Nephron progenitor cell (in vitro differentiated cells): ENCODE data around the gene RUNX2.

Experiments used
- DNase-seq: peaks from one replicate; pipeline ENCODE4 v3.0.0; 2021
- H3K27ac Mint-ChIP-seq: 2 replicates; pipeline ENCODE4 v1.8.0; 2021; ENCODE audit warnings: mild to moderate bottlenecking, moderate library complexity, mixed read lengths
- H3K27me3 Mint-ChIP-seq: 2 replicates; pipeline ENCODE4 v1.8.0; 2021; ENCODE audit warnings: mild to moderate bottlenecking, low read depth, mixed read lengths; ENCODE audit not compliant: poor library complexity
- H3K36me3 Mint-ChIP-seq: 2 replicates; pipeline ENCODE4 v1.8.0; 2021; ENCODE audit warnings: low read depth, mixed read lengths
- H3K4me1 Mint-ChIP-seq: 2 replicates; pipeline ENCODE4 v1.8.0; 2021; ENCODE audit warnings: mixed read lengths
- H3K4me3 Mint-ChIP-seq: 2 replicates; pipeline ENCODE4 v1.8.0; 2021; ENCODE audit warnings: mild to moderate bottlenecking, moderate library complexity, mixed read lengths
- H3K9me3 Mint-ChIP-seq: 2 replicates; pipeline ENCODE4 v1.8.0; 2021; ENCODE audit warnings: mild to moderate bottlenecking, moderate library complexity, mixed read lengths
- CTCF ChIP-seq: fragments of 200-600 bp; sonication (generic); IDR thresholded peaks from 2 replicates; pipeline ENCODE4 v1.5.0; 2021; ENCODE audit warnings: antibody characterized with exemption

The RUNX2 gene

GRCh38 chr6:45496085-45496433, 167.9 kb downstream of the RUNX2 start:
- Mint-ChIP-seq H3K27ac (peak overlapping the region; percentile 6), H3K4me3 (no peak overlapping the region), H3K4me1 (peaks cover 30% of the 10 kb centered on the region), H3K9me3 (no peaks in the 10 kb centered on the region), H3K36me3 (no peaks in the 10 kb centered on the region), H3K27me3 (peaks cover 9% of the 10 kb centered on the region)
- no peak for DNase-seq
- TF ChIP-seq CTCF = no peak

- no peak for TF ChIP-seq CTCF
- Mint-ChIP-seq H3K27me3 (peaks cover 9% of the 10 kb centered on the region), H3K4me1 (peaks cover 41% of the 10 kb centered on the region), H3K9me3 (no peaks in the 10 kb centered on the region), H3K36me3 (no peaks in the 10 kb centered on the region), H3K4me3 (no peak overlapping the region), H3K27ac (no peak overlapping the region)
- DNase-seq = no peak
Measured at GRCh38 chr6:45498591-45498990, 170.5 kb downstream of the RUNX2 start.

GRCh38 chr6:45500924-45501816, 173.0 kb downstream of the RUNX2 start:
- peaks cover 6% of the 10 kb centered on the region for H3K27me3 Mint-ChIP-seq
- no peak for DNase-seq
- peak; percentile 46 for TF ChIP-seq CTCF
- H3K27ac Mint-ChIP-seq = no peak overlapping the region
- H3K36me3 Mint-ChIP-seq = no peaks in the 10 kb centered on the region
- H3K9me3 Mint-ChIP-seq = no peaks in the 10 kb centered on the region
- peaks cover 67% of the 10 kb centered on the region for H3K4me1 Mint-ChIP-seq
- no peak overlapping the region for H3K4me3 Mint-ChIP-seq

- no peaks in the 10 kb centered on the region for H3K9me3 Mint-ChIP-seq
- no peak for TF ChIP-seq CTCF
- H3K4me1 Mint-ChIP-seq = peaks cover 67% of the 10 kb centered on the region
- H3K27me3 Mint-ChIP-seq = peaks cover 2% of the 10 kb centered on the region
- H3K4me3 Mint-ChIP-seq = no peak overlapping the region
- no peaks in the 10 kb centered on the region for H3K36me3 Mint-ChIP-seq
- no peak overlapping the region for H3K27ac Mint-ChIP-seq
- no peak for DNase-seq
Measured at GRCh38 chr6:45502456-45502855, 174.3 kb downstream of the RUNX2 start.

- H3K36me3 Mint-ChIP-seq = no peaks in the 10 kb centered on the region
- peaks cover 68% of the 10 kb centered on the region for H3K4me1 Mint-ChIP-seq
- no peak for TF ChIP-seq CTCF
- DNase-seq = peak; percentile 43
- H3K27me3 Mint-ChIP-seq = peaks cover 2% of the 10 kb centered on the region
- peak overlapping the region; percentile 97 for H3K27ac Mint-ChIP-seq
- H3K9me3 Mint-ChIP-seq = no peaks in the 10 kb centered on the region
- H3K4me3 Mint-ChIP-seq = peak overlapping the region; percentile 56
Measured at GRCh38 chr6:45504947-45505346, 176.8 kb downstream of the RUNX2 start.

- Mint-ChIP-seq H3K4me1 (peaks cover 68% of the 10 kb centered on the region), H3K9me3 (no peaks in the 10 kb centered on the region), H3K4me3 (peak overlapping the region; percentile 56), H3K27me3 (peaks cover 2% of the 10 kb centered on the region), H3K27ac (peak overlapping the region; percentile 97), H3K36me3 (no peaks in the 10 kb centered on the region)
- no peak for DNase-seq
- TF ChIP-seq CTCF = no peak
Measured at GRCh38 chr6:45505470-45505869, 177.3 kb downstream of the RUNX2 start.
